ENCODE data around the gene B3GNT2. TPM values are rescaled to one million over a fixed set of nuclear protein-coding genes. Genes with fewer than 3 reads are reported as not detected.

B3GNT2 gene
- total and polyA plus RNA-seq, 9 of the 15 experiments (the other 6 are each of a cell fraction or from before 2014, with no cell fraction given) = 6.0 to 38.9 (median 25.0) TPM

- no peak for TF ChIP-seq FOXP4 (CRISPR knock-in tag; IDR thresholded peaks at IDR 0.05; ENCODE audit: borderline replicate concordance)
- no peak for TF ChIP-seq SIN3A (IDR thresholded peaks at IDR 0.05; ENCODE audit: borderline replicate concordance in 2 of 2, control insufficient read depth in 1 of 2, low read depth in 2 of 2, low read length in 2 of 2)
- TF ChIP-seq KLF6 (CRISPR knock-in tag; IDR thresholded peaks at IDR 0.05; ENCODE audit: borderline replicate concordance) = no peak
Observed at GRCh38 chr2:62209427-62209991, 13.6 kb downstream of the B3GNT2 start (continued).

GRCh38 chr2:62215306-62216064 is 19.6 kb downstream of the B3GNT2 start:
- DNase-seq (ENCODE audit: extremely low read depth in 1 of 4, low spot score in 3 of 4) = peak in 3 of 4 experiments; percentile 39 to 73 (median 68)
- H3K4me1 ChIP-seq (replicated peaks in 1 of 2; ENCODE audit: control insufficient read depth in 2 of 2, insufficient read depth in 2 of 2, low read length in 2 of 2) = peaks cover 16 to 37% of the 10 kb centered on the region in 2 experiments
- H3K79me2 ChIP-seq (ENCODE audit: control insufficient read depth, insufficient read depth, low read length) = peaks cover 100% of the 10 kb centered on the region
- H3K9me3 ChIP-seq (replicated peaks; ENCODE audit: control insufficient read depth, insufficient read depth, low read depth, low read length) = 0 out of 2 replicates have a peak, but pooled peaks cover 2% of the 10 kb centered on the region
- peaks cover 10% of the 10 kb centered on the region for H3K9me1 ChIP-seq (ENCODE audit: control insufficient read depth, insufficient read depth, low read length)
- no TSS peak for BruUV-seq (replicated peaks)
- H3K27me3 ChIP-seq (ENCODE audit: control insufficient read depth in 2 of 2, insufficient read depth in 2 of 2, low read length in 2 of 2) = no peaks in the 10 kb centered on the region
- peaks cover 13% of the 10 kb centered on the region; the same call in 2 of the 3 replicates for H3K36me3 ChIP-seq (ENCODE audit: control insufficient read depth, insufficient read depth, low read length)
- intact Hi-C loops (cut with micrococcal nuclease) = loop anchor here (5.0 to 10.0 kb wide), 2 partner anchors 82 to 221 kb away; no protein-coding TSS in a partner anchor
- H3K4me2 ChIP-seq (ENCODE audit: insufficient read depth, low read length) = peak overlapping the region; percentile 39
- in situ Hi-C loops (cut with MboI) = no loop called here
- ChIA-PET POLR2A (interaction anchor here (0.8 to 1.6 kb wide), 4 partner anchors 12 to 27 kb away, joined by 3 to 10 read pairs (median 4); no protein-coding TSS in a partner anchor), CTCF (ENCODE audit: low intra/inter-chr PET ratio) (no interaction called here)
- peak overlapping the region; percentile 39; the same call in 1 of the 3 replicates for H3K27ac ChIP-seq (ENCODE audit: extremely low read depth, low read depth, low read length)
- ATAC-seq = peak; percentile 89
- no peak overlapping the region for H3K4me3 ChIP-seq
- FAIRE-seq = peak; percentile 84
- 50% methylated on average over 11 of the region's 11 CpGs for WGBS (ENCODE audit: insufficient coverage, low coverage, missing lambda C conversion rate)
- peaks cover 34% of the 10 kb centered on the region for H4K20me1 ChIP-seq (replicated peaks; ENCODE audit: control insufficient read depth, insufficient read depth, low read length)
- H3K9ac ChIP-seq (ENCODE audit: insufficient read depth in 1 of 2, low read depth in 2 of 2, low read length in 2 of 2) = peak overlapping the region; percentile 15 to 77; a peak in 2 of 4 replicates
- no peak overlapping the region for H2AFZ ChIP-seq (ENCODE audit: low read depth, low read length)
- peak; percentile 29; the same call in 1 of the 2 replicates for TF ChIP-seq MTA3 (IDR thresholded peaks at IDR 0.05; ENCODE audit: borderline replicate concordance)
- peak; percentile 61; the same call in 1 of the 2 replicates for TF ChIP-seq DPF2 (IDR thresholded peaks at IDR 0.05)
- TF ChIP-seq TFE3 (CRISPR knock-in tag; IDR thresholded peaks at IDR 0.05) = no peak
- TF ChIP-seq CTBP1 (IDR thresholded peaks at IDR 0.05; ENCODE audit: borderline replicate concordance) = peak; percentile 53; the same call in 1 of the 2 replicates
- no peak for TF ChIP-seq SRSF7 (optimal IDR thresholded peaks at IDR 0.05; ENCODE audit: low read depth, low read length)
- TF ChIP-seq HMBOX1 (IDR thresholded peaks at IDR 0.05) = peak; percentile 32; the same call in 1 of the 2 replicates
- TF ChIP-seq CXXC5 (CRISPR knock-in tag; IDR thresholded peaks at IDR 0.05) = peak; percentile 25; the same call in 1 of the 2 replicates
- no peak for TF ChIP-seq ZNF384 (IDR thresholded peaks at IDR 0.05; ENCODE audit: low read depth, low read length)
- peak; percentile 41 for TF ChIP-seq RBBP5 (IDR thresholded peaks at IDR 0.05; ENCODE audit: borderline replicate concordance, insufficient read depth, low read length, poor library complexity, severe bottlenecking)

Data from K562 (cell line).